Psoas muscle (tissue), 8 donors: ENCODE results near the gene COL1A1. TPM values are rescaled to one million over a fixed set of nuclear protein-coding genes. Genes with fewer than 3 reads are reported as not detected.

Source experiments
- ATAC-seq, 4 donors: fragments of 200-7000 bp; cut with Tn5 transposase; one replicate each; pipeline ENCODE4 v1.9.1; 2020; ENCODE audit warnings: moderate library complexity in 3 of 4, mild to moderate bottlenecking in 2 of 4
- DNase-seq, 2 donors: peaks; one replicate each; pipeline ENCODE4 v3.0.0-alpha.2; 2020
- H3K27ac ChIP-seq: fragments of 200-600 bp; one replicate; pipeline ENCODE4 v1.8.0; 2022
- H3K27me3 ChIP-seq, 3 donors: fragments of 200-600 bp in 1 of 3; one replicate each; pipeline versions ENCODE4 v1.6.1 to v1.8.0; 2013 to 2022; ENCODE audit warnings: low read length in 2 of 3, mild to moderate bottlenecking in 2 of 3, moderate library complexity in 1 of 3; ENCODE audit not compliant: insufficient read depth in 3 of 3
- H3K36me3 ChIP-seq, 2 donors: fragments of 200-600 bp in 1 of 2; one replicate each; pipeline versions ENCODE4 v1.6.1 to v1.8.0; 2013 to 2022; ENCODE audit warnings: low read depth in 1 of 2, mild to moderate bottlenecking in 1 of 2, moderate library complexity in 1 of 2; ENCODE audit not compliant: insufficient read depth in 1 of 2
- H3K4me1 ChIP-seq: fragments of 200-600 bp; one replicate; pipeline ENCODE4 v1.8.0; 2022
- H3K4me3 ChIP-seq: fragments of 200-600 bp; one replicate; pipeline ENCODE4 v1.8.0; 2022; ENCODE audit warnings: mild to moderate bottlenecking
- H3K9me3 ChIP-seq: fragments of 200-600 bp; one replicate; pipeline ENCODE4 v1.8.0; 2022
- WGBS, 3 donors: extraction: QIAGEN DNeasy Blood & Tissue Kit; methylation state at CpG; one replicate each; pipeline versions ENCODE4 v1.1.6 to v1.1.7; 2013; 5-methylcytosine and 5-hydroxymethylcytosine counted together
- intact Hi-C, 2 donors: fragments of 100-400 bp; cut with DNase I; formaldehyde crosslinking; loops; one replicate each; pipeline versions ENCODE4 v1.11.0 to v1.14.2; 2022
- polyA plus RNA-seq, 3 donors: library from polyadenylated mRNA; stranded (reverse); fragments of 200-250 nt; gene quantifications; one replicate each; pipeline ENCODE4 v1.2.3, GENCODE V29; 2013
- total RNA-seq, 4 donors: library from RNA; stranded (reverse); fragmentation: NEBNext Ultra II Directional in 2 of 4; extraction: Animal tissue kit (Norgen Biotek cat#: 25700) in 2 of 4; gene quantifications; one replicate each; pipeline versions ENCODE4 v1.2.1 to v1.2.4, GENCODE V29; 2021 to 2023
- TF ChIP-seq, protein P1 (sequence below): fragments of 200-600 bp; IDR thresholded peaks from one replicate; pipeline ENCODE4 v1.8.0; 2022; ENCODE audit warnings: antibody characterized with exemption
- donor health status: healthy with polysubstance abuse.
- donor health status: DM: no; HTN: no; CAD: no; lungs with moderate emphysema.
- donor health status: Bipolar disorder and iron deficiency.
- donor health status: healthy.
- donor health status: DM: yes; HTN: yes; CAD: no.
- donor health status: DM: no; HTN: no; CAD: no.
- donor health status: DM: no; HTN: no; CAD: no.
- donor health status: DM: yes; HTN: yes; CAD: no.

Gene COL1A1
- total and polyA plus RNA-seq, 7 donors: 2.3 to 46.6 (median 10.2) TPM

DNA sequence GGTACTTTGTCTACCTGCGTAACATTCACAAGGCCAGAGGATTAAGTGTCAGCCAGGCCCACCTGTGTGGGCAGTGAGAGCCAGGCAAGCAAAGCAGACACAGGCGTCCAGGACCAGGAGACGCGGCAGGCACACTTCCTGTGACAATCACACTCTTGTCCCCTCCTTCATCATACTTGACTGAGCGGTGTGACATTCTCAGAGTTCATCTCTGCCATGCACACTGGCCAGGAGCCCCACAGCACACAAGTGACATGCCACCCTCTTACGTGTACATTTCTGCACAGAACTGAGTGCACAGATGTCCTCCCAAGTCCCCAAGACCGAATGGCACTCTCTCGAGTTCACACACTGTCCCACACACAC, 59.7 kb downstream of the COL1A1 start:
- WGBS, 3 donors: 51 to 65% (median 56%) methylated on average over 8 of the region's 8 CpGs
- H3K4me3 ChIP-seq: no peak overlapping the region
- ATAC-seq: no peak
- intact Hi-C loops: loop anchor here in 1 of 2 donors (2.0 kb wide), 1 partner anchor 19 kb away; no protein-coding TSS in a partner anchor
- H3K36me3 ChIP-seq: peaks cover 15 to 85% of the 10 kb centered on the region in 2 donors
- peak in 1 of 2 donors; percentile 19 for DNase-seq
- TF ChIP-seq, protein P1, sequence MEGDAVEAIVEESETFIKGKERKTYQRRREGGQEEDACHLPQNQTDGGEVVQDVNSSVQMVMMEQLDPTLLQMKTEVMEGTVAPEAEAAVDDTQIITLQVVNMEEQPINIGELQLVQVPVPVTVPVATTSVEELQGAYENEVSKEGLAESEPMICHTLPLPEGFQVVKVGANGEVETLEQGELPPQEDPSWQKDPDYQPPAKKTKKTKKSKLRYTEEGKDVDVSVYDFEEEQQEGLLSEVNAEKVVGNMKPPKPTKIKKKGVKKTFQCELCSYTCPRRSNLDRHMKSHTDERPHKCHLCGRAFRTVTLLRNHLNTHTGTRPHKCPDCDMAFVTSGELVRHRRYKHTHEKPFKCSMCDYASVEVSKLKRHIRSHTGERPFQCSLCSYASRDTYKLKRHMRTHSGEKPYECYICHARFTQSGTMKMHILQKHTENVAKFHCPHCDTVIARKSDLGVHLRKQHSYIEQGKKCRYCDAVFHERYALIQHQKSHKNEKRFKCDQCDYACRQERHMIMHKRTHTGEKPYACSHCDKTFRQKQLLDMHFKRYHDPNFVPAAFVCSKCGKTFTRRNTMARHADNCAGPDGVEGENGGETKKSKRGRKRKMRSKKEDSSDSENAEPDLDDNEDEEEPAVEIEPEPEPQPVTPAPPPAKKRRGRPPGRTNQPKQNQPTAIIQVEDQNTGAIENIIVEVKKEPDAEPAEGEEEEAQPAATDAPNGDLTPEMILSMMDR: no peak
- H3K9me3 ChIP-seq: no peaks in the 10 kb centered on the region
- no peak overlapping the region for H3K27ac ChIP-seq
- no peaks in the 10 kb centered on the region for H3K27me3 ChIP-seq
- peaks cover 18% of the 10 kb centered on the region for H3K4me1 ChIP-seq

DNA sequence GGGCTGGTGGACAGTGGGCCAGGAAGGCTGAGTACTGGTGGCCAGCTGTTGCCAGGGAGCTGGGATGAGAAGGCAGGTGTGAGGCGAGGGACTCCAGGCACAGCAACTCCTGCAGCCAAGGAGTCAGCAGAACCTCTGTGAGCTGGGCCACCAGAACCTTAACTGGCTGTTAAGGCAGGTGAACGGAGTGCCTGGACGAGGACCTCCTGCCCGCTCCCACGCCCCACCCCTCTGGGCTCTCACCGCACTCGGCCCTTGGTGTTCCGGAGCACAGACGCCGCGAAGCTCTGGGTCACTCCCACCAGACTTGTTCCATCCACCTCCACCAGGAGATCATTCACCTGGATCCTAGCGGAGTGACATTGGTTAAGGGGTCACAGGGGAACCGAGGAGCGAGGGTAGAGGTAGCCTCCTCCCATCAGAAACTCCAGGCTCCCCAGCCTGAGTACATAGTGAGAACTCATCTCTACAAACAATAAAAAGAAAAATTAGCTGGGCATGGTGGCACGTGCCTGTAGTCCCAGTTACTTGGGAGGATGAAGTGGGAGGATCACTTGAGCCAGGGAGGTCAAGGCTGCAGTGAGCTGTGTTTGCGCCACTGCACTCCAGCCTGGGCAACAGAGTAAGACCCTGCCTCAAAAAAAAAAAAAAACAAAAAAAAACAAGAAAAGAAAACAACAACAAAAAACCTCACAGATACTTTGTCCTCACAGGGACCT, 60.2 kb downstream of the COL1A1 start:
- TF ChIP-seq, protein P1: no peak
- no peaks in the 10 kb centered on the region for H3K27me3 ChIP-seq
- H3K4me3 ChIP-seq: no peak overlapping the region
- no peak overlapping the region for H3K27ac ChIP-seq
- ATAC-seq: no peak
- peak in 1 of 2 donors; percentile 47 for DNase-seq
- H3K4me1 ChIP-seq: peaks cover 13% of the 10 kb centered on the region
- peaks cover 15 to 90% of the 10 kb centered on the region in 2 donors for H3K36me3 ChIP-seq
- 80 to 82% (median 81%) methylated on average over 16 of the region's 16 CpGs for WGBS, 3 donors
- no peaks in the 10 kb centered on the region for H3K9me3 ChIP-seq
- intact Hi-C loops: loop anchor here in 1 of 2 donors (2.0 kb wide), 1 partner anchor 20 kb away; no protein-coding TSS in a partner anchor

DNA sequence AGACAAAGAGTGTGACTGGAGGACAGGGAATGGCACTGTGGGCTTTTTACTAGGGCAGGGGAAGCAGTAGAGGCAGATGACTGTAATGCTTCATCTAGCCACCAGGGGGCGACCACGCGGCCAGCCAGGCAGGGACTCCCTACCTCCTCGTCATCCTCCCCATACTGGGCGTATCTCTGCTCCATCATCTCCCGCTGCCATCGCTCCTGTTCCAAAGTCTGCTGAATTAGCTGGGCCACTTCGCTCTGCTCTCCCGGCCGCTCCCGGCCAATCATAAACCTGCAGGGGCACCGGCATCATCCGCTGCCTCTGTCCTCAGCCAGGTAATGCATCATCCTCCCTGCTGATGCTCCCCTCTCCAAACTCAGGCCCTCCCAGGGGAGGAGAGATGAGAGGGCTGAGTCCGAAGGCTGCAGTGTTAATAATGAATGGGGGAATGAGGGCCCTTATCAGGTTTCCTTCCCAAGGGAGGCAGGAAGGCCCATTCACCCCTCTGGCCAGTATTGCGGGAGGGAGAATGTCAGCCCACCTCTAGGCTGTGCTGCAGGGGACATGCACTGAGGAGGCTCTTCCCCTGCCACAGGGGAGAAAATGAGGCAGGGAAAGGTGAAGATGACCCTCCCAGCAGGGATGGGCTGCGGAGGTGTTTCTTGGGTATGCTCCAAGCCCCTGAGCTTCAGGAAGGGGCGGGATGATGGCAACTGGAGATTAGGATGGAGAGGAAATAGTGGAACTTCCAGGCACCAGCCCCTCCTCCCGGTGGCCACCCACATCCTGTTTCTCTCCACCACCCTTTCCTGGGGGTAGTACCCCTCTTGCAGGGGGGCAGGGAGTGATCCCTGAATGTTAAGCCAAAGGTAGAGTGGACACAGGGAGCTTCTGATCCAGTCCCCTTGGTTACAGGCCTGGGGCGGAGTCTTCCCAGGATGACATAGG, 61.2 kb downstream of the COL1A1 start:
- H3K4me1 ChIP-seq: peaks cover 4% of the 10 kb centered on the region
- TF ChIP-seq, protein P1: peak; percentile 97
- intact Hi-C loops: loop anchor here (2.0 to 5.0 kb wide), 2 partner anchors 21 to 37 kb away; no protein-coding TSS in a partner anchor
- ATAC-seq (peak; percentile 83 to 90 (median 88)), DNase-seq (peak; percentile 80 to 91)
- peaks cover 15 to 98% of the 10 kb centered on the region in 2 donors for H3K36me3 ChIP-seq
- no peaks in the 10 kb centered on the region for H3K27me3 ChIP-seq
- H3K27ac ChIP-seq: peak overlapping the region; percentile 27
- no peak overlapping the region for H3K4me3 ChIP-seq
- H3K9me3 ChIP-seq: no peaks in the 10 kb centered on the region
- whole genome bisulfite sequencing, 3 donors: 37 to 47% (median 37%) methylated on average over 19 of the region's 19 CpGs

DNA sequence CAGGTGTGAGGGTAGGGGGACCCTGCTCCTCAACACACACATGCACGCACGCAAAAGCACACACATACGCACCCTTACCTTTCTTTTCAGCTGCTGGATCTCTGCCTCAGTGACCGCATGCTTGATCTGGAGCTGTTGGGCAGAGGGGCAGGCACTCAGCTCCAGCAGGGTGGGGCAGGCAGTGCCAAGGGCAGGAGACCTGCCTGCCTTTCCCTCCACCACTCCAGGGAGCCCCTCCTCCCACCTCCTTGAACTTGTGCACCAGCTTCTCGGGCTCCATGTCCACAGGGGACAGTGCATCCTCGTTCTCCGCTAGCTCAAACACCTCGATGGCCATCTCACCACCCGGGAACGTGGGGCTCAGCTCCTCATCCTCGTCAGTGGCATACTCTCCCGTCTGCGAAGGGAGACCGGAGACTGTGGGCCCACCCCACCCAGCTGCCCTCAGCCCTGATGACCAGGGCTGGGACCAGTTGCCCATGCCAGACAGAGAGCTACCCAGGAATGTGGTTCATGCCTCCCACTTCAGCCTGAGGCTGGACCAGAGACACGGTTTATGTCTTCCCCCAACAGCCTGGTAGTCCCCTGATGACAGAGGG, 62.1 kb downstream of the COL1A1 start:
- no peak overlapping the region for H3K4me3 ChIP-seq
- H3K36me3 ChIP-seq: peaks cover 15 to 97% of the 10 kb centered on the region in 2 donors
- TF ChIP-seq, protein P1: no peak
- no peaks in the 10 kb centered on the region for H3K27me3 ChIP-seq
- H3K27ac ChIP-seq: peak overlapping the region; percentile 24
- DNase-seq (peak in 1 of 2 donors; percentile 48), ATAC-seq (no peak)
- peaks cover 6% of the 10 kb centered on the region for H3K4me1 ChIP-seq
- intact Hi-C loops: loop anchor here in 1 of 2 donors (5.0 kb wide), 1 partner anchor 38 kb away; no protein-coding TSS in a partner anchor
- 85 to 86% (median 85%) methylated on average over 15 of the region's 15 CpGs for WGBS, 3 donors
- no peaks in the 10 kb centered on the region for H3K9me3 ChIP-seq
